H7 (cell line): ENCODE measurements around the gene TBC1D13. TPM values are rescaled to one million over a fixed set of nuclear protein-coding genes. Genes with fewer than 3 reads are reported as not detected.
"Not testable (repeated sequence)": the region's sequence is repeated elsewhere in the genome, so short reads cannot be mapped to it uniquely, and the experiment has no call there.

Source experiments
- DNase-seq: peaks from one replicate; pipeline ENCODE4 v3.0.0; 2012
- H3K27me3 ChIP-seq: 2 replicates; pipeline ENCODE4 v1.6.0; 2011; ENCODE audit warnings: mild to moderate bottlenecking, low read length; ENCODE audit not compliant: control insufficient read depth, insufficient read depth
- H3K36me3 ChIP-seq: replicated peaks from 2 replicates; pipeline ENCODE4 v1.5.1; 2011; ENCODE audit warnings: low read length; ENCODE audit not compliant: control insufficient read depth, insufficient read depth
- H3K4me3 ChIP-seq: 2 replicates; pipeline ENCODE4 v1.5.1; 2011; ENCODE audit warnings: low read depth, mild to moderate bottlenecking, control low read depth, low read length, moderate library complexity; ENCODE audit not compliant: insufficient read depth
- total RNA-seq: library from RNA; depleted of rRNA; stranded (reverse); fragments of >200 nt; shearing (Covaris generic); gene quantifications from 2 replicates; pipeline ENCODE4 v1.2.3, GENCODE V29; 2014

TBC1D13 gene
- total RNA-seq, 1 experiment from 2014 or later, result 16.8 TPM

DNA sequence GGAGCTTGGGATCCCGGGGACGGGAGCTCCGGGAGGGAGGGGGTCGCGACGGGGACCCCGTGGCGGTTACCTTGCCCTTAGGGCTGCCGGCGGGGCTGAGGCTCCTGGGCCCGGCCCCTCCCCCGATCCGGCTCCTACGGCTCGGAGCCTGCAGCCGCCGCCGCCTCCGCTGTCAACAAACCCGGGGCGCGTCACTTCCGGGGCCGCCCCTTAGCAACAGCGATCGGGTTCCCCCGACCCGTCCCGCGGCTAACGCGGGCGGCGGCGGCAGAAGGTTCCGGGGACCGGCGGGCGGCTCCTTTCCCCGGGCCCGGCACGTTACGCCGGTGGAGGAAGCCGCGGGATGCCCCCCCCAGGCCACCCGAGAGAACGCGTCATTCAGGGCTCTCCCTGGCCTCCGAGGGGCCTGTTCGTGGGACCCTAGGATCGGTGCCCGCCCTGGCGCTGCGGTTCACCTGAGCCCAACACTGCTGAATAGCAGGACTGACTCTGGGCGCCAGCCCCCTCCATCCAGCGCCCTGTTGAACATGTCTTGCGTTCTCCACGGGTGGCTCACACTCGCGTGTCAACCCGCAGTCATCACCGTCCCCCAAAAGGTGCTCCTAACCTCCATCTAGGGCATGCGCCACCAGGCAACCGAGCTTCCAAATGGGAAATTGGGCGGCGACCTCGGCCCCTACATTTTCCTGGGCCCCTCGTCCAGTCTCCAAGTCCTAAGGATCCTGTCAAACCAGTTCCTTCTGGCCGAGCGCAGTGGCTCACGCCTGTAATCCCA, 15.1 kb upstream of the TBC1D13 start, which contains the start of gene ZER1:
ZER1 (minus strand) TSS at position 183 of the 775 bp plus-strand sequence. CDS start 16,362 bp downstream, outside the sequence.
- no peaks in the 10 kb centered on the region for H3K27me3 ChIP-seq
- H3K36me3 ChIP-seq, result no peaks in the 10 kb centered on the region
- H3K4me3 ChIP-seq, result peak within 1 kb of the TSS; percentile 77
- DNase-seq, result peak; percentile 99

DNA sequence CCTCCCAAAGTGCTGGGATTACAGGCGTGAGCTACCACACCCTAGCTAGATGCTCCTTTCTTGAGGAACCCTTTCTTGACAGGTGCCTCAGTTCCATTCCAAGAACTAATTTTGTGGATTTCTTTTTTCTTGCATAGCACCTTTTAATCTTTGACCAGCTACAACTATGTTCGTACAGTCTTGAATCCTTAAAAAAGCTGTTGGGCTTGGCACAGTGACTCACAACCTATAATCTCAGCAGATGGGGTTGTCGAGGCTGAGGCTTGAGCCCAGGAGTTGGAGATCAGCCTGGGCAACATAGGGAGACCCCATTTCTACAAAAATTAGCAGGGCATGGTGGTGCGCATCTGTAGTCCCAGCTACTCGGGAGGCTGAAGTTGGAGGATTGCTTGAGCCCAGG, 14.0 kb upstream of the TBC1D13 start:
- H3K36me3 ChIP-seq, result no peaks in the 10 kb centered on the region
- no peak overlapping the region for H3K4me3 ChIP-seq
- no peak for DNase-seq
- no peaks in the 10 kb centered on the region for H3K27me3 ChIP-seq

DNA sequence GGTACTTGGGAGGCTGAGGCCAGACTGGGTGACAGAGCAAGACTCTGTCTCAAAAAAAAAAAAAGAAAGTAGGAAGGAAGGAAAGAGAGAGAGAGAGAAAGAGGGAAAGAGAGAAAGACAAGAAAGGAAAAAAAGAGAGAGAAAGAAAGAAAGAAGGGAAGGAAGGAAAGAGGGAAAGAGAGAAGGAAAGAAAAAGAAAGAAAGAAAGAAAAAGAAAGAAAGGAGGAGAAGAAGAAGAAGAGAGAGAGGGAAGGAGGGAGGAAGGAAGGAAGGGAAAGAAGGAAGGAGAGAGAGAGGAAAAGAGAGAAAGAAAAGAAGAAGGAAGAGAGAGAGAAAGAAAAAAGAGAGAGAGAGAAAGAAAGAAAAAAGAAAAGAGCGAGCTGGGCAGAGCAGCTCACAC, 12.2 kb upstream of the TBC1D13 start:
- Histone ChIP-seq H3K36me3 (no peaks in the 10 kb centered on the region), H3K27me3 (no peaks in the 10 kb centered on the region), H3K4me3 (no peak overlapping the region)
- no peak for DNase-seq

DNA sequence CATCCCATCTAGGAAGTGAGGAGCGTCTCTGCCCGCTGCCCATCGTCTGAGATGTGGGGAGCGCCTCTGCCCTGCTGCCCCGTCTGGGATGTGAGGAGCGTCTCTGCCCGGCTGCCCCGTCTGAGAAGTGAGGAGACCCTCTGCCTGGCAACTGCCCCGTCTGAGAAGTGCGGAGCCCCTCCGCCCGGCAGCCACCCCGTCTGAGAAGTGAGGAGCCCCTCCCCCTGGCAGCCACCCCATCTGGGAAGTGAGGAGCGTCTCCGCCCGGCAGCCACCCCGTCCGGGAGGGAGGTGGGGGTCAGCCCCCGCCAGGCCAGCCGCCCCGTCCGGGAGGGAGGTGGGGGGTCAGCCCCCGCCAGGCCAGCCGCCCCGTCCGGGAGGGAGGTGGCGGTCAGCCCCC, 7.0 kb upstream of the TBC1D13 start:
- not testable (repeated sequence) for H3K4me3 ChIP-seq, H3K27me3 ChIP-seq, H3K36me3 ChIP-seq, DNase-seq

DNA sequence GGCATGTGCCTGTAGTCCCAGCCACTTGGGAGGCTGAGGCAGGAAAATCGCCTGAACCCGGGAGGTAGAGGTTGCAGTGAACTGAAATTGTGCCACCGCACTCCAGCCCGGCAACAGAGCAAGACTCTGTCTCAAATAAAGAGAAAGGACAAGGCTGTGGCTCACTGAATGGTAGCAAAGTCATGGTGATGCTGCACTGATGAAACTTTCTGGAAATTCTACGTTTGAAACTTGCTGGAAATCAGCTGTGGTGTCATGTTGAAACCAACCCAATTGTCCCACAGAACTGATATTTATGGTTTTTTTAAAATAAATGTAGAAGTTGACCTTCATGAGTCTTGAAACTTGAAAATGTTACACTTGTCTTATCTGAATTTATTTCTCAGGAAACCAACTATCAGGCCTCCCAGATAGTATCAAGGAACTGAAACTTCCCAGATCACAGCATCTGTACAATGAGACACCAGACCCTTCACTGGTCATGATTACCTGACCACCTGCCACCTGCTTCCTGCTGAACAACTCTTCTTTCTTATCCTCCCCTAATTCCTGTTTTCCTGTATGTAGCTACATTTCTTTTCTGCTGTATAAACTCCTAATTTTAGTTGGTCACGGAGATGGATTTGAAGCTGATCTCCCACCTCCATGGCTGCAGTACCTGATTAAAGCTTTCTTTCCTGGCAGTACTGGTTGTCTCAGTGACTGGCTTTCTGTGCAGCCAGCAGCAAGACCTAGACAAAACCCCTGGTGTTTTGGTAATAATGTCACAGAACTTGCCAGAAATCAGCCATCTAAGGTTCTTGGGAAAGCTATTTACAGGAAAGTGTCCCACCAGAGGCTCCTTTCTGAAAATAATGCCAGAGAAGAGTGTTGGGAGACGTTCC, 5.6 kb upstream of the TBC1D13 start:
- no peaks in the 10 kb centered on the region for H3K27me3 ChIP-seq
- no peak overlapping the region for H3K4me3 ChIP-seq
- DNase-seq, result no peak
- H3K36me3 ChIP-seq, result no peaks in the 10 kb centered on the region

DNA sequence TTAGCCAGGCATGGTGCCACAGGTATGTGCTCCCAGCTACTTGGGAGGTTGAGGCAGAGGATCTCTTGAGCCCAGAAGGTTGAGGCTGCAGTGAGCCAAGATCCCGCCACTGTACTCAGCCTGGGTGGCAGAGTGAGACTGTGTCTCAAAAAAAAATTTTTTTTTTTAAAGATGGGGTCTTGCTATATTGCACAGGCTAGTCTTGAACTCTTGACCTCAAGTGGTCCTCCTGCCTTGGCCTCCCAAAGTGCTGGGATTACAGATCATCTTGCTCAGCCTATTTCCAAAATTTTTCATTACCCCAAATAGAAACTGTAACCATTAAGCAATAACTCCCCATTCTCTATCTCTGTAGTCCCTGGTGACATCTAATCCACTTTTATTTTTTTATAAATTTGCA, 4.4 kb upstream of the TBC1D13 start:
- no peaks in the 10 kb centered on the region for H3K27me3 ChIP-seq

DNA sequence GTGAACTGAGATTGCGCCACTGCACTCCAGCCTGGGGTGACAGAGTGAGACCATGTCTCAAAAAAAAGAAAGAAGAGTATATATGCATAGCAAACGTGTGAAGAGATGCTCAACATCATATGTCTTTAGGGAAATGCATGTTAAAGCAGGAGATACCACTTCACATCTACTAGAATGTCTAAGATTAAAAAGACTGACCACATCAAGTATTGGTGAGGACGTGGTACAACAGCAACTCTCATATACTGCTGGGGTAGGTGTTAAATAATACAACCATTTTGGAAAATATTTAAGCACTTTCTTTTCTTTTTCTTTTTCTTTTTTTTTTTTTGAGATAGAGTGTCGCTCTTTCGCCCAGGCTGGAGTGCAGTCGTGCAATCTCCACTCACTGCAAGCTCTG, 1.6 kb upstream of the TBC1D13 start:
- no peak overlapping the region for H3K4me3 ChIP-seq
- DNase-seq, result no peak
- no peaks in the 10 kb centered on the region for H3K27me3 ChIP-seq
- H3K36me3 ChIP-seq, result no peaks in the 10 kb centered on the region; the same call in 1 of the 2 replicates

More for the DNA sequence above, 4.4 kb upstream of the TBC1D13 start:
- Histone ChIP-seq H3K4me3 (no peak overlapping the region), H3K36me3 (no peaks in the 10 kb centered on the region)
- DNase-seq, result no peak

DNA sequence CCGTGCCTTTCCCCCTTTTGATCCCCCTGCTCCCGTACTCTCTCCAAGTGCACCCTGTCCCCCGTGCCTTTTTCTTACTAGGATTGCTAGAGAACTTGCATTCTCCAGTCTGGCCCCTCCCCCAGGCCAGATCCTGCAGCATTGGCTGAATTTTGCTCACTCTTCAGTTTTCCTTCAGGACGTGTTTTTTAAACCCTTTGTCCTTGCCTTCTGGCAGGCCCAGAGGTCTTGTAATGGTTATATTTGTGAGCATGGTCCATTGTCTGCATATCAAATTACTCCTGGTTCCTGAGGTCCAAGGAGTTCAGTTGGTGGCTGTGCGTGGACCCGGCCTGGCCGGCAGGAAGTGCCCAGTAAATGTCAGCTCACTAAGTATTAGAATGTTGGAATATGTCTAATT, 606 bp downstream of the TBC1D13 start:
- no peaks in the 10 kb centered on the region for H3K27me3 ChIP-seq
- peaks cover 7% of the 10 kb centered on the region for H3K36me3 ChIP-seq
- H3K4me3 ChIP-seq, result peak overlapping the region; percentile 92

DNA sequence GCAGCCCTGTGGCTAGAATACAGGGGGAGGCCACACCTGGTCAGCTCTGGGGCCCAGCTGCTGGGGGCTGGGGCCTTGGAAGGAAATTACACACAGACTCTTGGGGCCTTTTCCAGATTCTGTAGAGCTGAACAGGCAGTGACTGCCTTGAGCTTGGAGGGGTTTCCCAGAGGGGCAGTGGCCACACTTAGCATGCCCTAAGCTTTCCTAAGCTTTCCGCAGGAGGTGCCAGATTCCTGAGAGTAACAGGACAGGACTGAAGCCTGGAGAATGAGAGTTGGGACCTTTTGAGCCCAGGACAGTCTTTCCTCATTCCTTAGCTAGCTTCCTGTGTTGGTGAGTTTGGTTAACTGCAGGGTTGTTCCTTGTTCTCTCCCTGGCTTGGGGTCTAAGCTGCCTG, 1.4 kb downstream of the TBC1D13 start:
- Histone ChIP-seq H3K4me3 (no peak overlapping the region), H3K36me3 (peaks cover 12% of the 10 kb centered on the region), H3K27me3 (no peaks in the 10 kb centered on the region)
- DNase-seq, result no peak

More for the DNA sequence above, 606 bp downstream of the TBC1D13 start:
- DNase-seq, result no peak

DNA sequence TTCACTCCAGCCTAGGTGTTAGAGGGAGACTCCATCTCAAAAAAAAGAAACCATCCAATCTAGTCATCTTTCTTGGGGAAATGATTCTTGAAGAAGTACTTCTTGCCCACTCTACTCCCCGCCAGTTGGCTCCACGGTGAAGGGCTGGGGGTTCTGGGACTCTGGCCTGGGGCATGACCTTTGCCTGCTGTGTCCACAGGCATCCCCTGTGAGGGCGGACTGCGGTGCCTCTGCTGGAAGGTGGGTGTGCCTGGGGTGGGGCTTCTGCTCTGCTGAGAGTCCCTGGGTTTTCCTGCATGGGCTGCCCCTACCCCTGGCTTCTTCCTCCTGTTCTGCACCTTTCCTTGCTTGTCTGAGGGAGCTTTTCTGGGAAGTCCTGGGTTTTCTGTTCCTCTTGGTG, 3.5 kb downstream of the TBC1D13 start:
- Histone ChIP-seq H3K4me3 (no peak overlapping the region), H3K36me3 (peaks cover 12% of the 10 kb centered on the region)
- no peak for DNase-seq

DNA sequence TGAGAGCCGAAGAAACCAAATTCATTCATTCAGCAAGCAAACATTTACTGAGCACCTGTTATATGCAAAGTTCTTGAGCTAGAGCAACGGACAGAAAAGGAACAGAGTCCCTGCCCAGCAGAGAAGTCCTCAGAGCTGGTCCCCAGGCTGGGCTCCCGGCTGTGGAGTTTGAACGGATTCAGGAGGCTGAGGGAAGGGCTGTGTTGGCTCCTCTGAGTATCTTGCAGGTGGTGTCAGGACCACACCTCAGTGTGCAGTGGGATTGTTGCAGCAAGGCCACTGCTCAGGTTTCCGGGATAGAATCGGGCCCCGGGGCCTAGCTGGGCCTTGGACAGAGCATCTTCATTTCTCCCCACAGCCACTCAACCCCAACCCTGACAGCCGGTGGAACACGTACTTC, 5.1 kb downstream of the TBC1D13 start:
- Histone ChIP-seq H3K4me3 (no peak overlapping the region), H3K27me3 (no peaks in the 10 kb centered on the region), H3K36me3 (peaks cover 13% of the 10 kb centered on the region)
- DNase-seq, result no peak

More for the DNA sequence above, 3.5 kb downstream of the TBC1D13 start:
- H3K27me3 ChIP-seq, result no peaks in the 10 kb centered on the region

DNA sequence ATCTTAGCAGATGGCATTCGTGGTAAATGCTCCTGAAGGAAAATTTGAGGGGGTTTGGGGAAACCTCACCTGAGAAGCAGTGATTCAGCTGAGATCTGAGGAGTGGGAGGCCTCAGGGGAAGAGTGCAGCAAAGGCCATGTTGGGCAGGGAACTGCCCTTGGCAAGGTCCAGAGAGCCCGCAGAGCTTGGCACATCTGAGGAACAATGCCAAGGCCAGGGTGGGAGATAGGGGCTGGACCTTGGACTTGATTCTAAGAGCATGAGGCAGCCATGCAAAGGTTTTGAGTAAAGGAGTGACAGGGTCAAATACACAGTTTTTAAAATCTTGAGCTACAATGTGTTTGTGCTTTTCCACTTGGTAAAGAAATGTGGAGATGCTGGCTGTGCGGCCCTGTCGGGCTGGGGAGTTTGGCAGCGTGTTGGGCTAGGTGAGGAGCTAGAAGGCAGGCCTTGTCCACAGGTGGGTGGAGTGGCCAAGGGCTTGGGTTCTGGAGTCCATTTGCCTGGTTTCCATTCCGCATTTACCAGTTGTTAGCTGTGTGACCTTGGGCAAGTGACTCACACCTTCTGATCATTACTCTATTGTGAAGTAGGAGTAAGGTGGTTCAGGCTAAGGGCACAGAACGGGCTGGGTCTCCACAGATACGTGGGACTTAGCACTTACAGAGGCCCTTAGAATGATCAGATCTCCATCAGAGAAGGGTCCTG, 6.1 kb downstream of the TBC1D13 start:
- H3K4me3 ChIP-seq, result no peak overlapping the region
- peaks cover 14% of the 10 kb centered on the region for H3K36me3 ChIP-seq

DNA sequence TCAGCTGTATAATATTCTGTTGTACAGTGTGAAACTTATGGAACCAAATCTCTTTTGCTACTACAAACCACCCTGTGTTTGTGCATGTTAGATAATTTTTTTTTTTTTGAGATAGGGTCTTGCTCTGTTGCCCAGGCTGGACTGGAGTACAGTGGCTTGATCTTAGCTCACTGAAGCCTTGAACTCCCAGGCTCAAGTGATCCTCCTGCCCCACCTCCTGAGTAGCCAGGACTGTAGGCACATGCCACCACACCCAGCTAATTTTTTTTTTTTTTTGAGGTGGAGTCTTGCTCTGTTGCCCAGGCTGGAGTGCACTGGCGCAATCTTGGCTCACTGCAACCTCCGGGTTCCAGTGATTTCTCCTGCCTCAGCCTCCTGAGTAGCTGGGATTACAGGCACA, 7.9 kb downstream of the TBC1D13 start:
- peaks cover 18% of the 10 kb centered on the region for H3K36me3 ChIP-seq
- DNase-seq, H3K27me3 ChIP-seq, H3K4me3 ChIP-seq: not testable (repeated sequence)

More for the DNA sequence above, 6.1 kb downstream of the TBC1D13 start:
- no peak for DNase-seq
- H3K27me3 ChIP-seq, result no peaks in the 10 kb centered on the region

DNA sequence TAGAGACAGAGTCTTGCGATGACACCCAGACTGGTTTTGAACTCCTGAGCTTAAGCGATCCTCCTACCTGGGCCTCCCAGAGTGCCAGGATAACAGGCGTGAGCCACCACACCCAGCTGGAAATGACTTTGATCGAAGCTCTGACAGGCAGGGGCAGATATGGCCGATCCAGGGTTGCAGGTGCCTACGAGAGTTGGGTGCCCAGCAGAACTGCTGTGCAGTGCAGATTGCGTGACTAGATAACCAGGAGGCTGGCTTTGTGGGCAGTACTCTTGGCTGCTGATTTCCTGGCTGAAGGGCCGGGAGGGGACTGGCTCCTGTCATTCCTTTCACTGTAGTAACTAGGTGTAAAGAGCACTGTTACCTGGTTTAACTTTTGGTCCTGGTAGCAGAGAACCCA, 11.8 kb downstream of the TBC1D13 start:
- Histone ChIP-seq H3K36me3 (peaks cover 9% of the 10 kb centered on the region), H3K4me3 (no peak overlapping the region), H3K27me3 (no peaks in the 10 kb centered on the region)
- no peak for DNase-seq
